Activated CD8-positive, alpha-beta memory T cell treated with anti-CD3 and anti-CD28 coated beads, Interleukin-2, amount 50 U/mL, for 48 hours (primary cell): ENCODE measurements around the gene LCN1.

Source experiments
- DNase-seq: peaks from one replicate; pipeline ENCODE4 v3.0.0-alpha.2; 2020

The LCN1 gene

DNA sequence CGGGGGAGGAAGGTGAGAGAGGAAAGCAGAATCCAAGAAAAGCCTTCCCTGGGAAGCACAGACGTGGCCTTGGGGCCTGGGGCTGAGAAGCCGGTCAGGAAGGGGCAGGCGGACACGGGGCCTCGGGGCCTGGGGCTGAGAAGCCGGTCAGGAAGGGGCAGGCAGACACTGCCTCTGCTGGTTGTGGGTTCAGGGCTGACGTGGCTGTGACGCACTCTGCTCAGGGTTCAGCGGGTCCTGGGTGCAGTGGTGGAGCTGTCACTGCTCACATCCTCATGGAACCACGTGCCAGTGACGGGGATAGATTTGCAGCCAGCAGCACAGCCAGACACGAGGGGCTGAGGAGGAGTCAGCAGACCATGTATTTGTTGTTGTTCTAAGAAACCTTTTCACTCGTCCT is 53.1 kb downstream of the LCN1 start:
- DNase-seq = no peak

DNA sequence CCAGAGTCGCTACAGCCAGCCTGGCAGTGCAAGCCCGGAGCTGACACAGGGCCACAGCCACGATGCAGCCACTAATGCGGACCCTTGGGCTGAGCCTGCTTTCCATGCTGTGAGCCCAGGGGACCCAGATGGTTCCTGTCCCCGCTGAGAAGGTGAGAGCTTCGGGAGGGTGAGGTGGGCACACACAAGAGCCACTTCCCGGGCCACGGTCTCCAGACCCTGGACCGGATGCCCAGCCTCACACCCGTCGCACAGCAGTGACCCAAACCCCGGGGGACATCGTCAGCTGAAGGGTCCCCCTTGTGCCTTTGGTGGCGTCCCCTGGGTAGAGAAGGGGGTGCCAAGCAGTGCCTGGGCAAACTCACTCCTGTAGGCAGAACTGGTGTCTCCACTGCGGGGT is 53.7 kb downstream of the LCN1 start:
- DNase-seq = no peak
